GM13976 (cell line): Measurements from ENCODE around the gene FMO2.

ENCODE experiments used
- DNase-seq: peaks from one replicate; pipeline ENCODE4 v3.0.0; 2012; ENCODE audit warnings: low spot score
- CTCF ChIP-seq: IDR thresholded peaks from 2 replicates; pipeline ENCODE4 v1.5.1; 2012; ENCODE audit warnings: borderline replicate concordance, mild to moderate bottlenecking; ENCODE audit not compliant: insufficient read depth; ENCODE audit errors: extremely low read depth, missing control alignments, control extremely low read depth
- in situ Hi-C: fragments of 300-500 bp; cut with MboI; formaldehyde crosslinking; loops from one replicate; pipeline ENCODE4 v1.12.0; 2022; ENCODE audit warnings: low sequenced_read_pairs, mixed read lengths, inconsistent platforms; ENCODE audit not compliant: unreplicated experiment

Gene FMO2

GRCh38 chr1:171180670-171181069 lies 4.4 kb upstream of the FMO2 start:
- in situ Hi-C loops: no loop called here
- no peak for TF ChIP-seq CTCF
- no peak for DNase-seq

- in situ Hi-C loops: no loop called here
- TF ChIP-seq CTCF: peak; percentile 73
Observed at GRCh38 chr1:171188388-171189266, 3.5 kb downstream of the FMO2 start.

GRCh38 chr1:171191992-171192391 lies 6.9 kb downstream of the FMO2 start:
- in situ Hi-C loops: no loop called here
- TF ChIP-seq CTCF: no peak
- no peak for DNase-seq

More at GRCh38 chr1:171188388-171189266, 3.5 kb downstream of the FMO2 start:
- DNase-seq: peak; percentile 51

GRCh38 chr1:171195767-171196166 lies 10.7 kb downstream of the FMO2 start:
- no peak for TF ChIP-seq CTCF
- DNase-seq: no peak
- in situ Hi-C loops: no loop called here

- TF ChIP-seq CTCF: no peak
- in situ Hi-C loops: no loop called here
- DNase-seq: no peak
Observed at GRCh38 chr1:171196351-171196750, 11.3 kb downstream of the FMO2 start.

GRCh38 chr1:171198081-171198480 lies 13.0 kb downstream of the FMO2 start:
- in situ Hi-C loops: no loop called here
- DNase-seq: no peak
- TF ChIP-seq CTCF: no peak
